Measurements from ENCODE around the gene OR52D1.

OR52D1 gene

DNA sequence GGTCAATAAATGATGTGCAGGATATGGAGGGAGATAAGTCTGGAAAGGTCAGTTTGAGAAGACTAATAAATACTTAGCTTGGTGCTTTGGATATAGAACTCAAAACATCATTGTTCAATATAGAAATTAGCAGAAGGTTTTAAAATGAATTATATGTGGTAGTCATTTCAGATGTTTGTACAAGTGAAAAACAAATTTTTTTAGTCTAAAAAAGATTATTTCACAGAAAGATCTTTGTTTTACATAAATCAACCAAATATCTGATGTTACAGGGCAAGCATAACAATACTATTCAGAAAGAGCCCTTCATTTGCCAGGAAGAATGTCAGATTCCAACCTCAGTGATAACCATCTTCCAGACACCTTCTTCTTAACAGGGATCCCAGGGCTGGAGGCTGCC lies at the start of gene OR52D1:
Gene OR52D1 (plus strand): TSS at position 301 of the 400 bp plus-strand sequence. CDS start 22 bp downstream, at position 323.
- DNase-seq: no peak

DNA sequence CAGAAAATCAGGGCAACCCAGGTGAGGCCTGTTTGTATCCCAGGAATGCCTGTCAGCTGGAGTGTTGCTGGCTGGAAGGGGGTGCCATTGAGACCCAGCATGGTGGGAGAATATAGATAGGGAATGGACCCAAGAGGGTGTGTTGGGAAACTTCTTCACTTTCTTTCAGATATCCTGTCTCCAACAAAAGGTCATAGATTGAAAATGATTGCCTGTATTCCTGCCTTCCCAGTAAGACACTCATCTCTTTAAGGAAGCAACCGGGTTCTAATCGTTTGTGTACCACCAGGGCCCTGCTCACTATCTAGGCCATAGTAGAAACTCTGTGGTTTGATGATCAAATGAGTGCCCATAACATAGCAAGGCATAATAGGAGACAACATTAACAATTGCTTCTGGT lies 47.1 kb upstream of the OR52D1 start, which contains the start of gene OR51I1:
Gene OR51I1 (minus strand): TSS at position 101 of the 400 bp plus-strand sequence. CDS start 0 bp downstream, at position 101.
- DNase-seq: no peak

DNA sequence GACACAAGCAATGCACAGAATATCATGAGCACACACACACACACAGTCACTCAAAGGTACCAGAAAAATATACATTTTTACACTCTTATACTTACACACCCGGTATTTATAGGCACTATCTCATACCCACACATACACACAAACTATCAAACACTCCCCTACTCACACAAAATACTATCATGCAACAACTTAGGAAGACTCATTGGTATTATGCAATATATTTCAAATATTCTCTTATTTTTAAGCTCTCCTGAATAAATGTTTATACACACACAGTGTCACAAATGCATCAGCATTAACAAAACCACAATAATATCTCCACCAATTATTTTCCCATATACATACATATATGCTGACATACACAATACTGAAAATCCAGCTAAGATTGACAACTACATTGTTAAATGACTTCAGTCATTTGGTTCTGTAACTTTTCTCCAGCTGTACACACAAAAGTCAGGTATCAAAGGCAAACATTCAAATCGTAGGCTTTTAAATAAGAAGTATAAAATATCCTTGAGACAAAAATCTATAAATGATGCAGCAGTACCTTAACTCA lies 44.6 kb upstream of the OR52D1 start:
- no peak for DNase-seq

DNA sequence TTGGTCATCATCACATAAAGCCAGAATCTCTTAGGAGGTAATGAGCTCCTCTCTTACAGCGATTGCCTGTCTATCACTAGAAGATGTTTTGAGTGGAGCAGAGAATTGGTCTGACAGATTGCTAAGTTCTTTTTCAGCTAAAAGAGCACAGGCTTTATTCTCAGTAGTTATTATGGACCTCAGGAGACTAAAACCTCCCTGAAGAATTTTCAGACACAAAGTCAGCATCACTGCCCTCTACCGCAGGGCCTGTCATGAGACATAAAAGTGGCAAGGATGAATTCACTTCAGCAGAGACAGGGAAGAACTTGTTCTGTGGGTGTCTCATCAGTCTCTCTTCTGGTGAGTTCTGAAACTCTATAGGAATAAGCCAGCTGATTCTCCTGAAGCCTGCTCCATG lies 39.5 kb upstream of the OR52D1 start, which contains the start of gene OR51I2:
Gene OR51I2 (plus strand): TSS at position 301 of the 400 bp plus-strand sequence. CDS start 4,166 bp downstream, outside the sequence.
- no peak for DNase-seq

DNA sequence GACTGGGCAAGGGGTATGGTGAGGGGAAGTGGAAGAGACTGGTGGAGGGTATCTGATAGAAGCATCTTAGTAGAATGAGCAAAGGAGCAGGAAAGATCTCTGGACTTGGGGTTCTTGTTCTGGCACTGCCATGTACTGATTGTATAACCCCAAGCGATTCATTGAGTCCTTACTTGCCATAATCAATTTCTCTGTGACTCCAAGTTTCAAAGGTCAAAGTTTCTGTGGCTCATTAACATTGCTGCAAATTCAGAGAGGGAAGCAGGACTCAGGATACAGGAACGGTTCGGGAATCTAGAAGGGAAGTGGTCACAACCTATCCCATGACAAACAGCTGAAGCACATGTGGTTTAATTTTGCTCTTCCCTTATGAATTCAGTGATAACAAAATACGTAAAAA lies 39.1 kb upstream of the OR52D1 start:
- no peak for DNase-seq

DNA sequence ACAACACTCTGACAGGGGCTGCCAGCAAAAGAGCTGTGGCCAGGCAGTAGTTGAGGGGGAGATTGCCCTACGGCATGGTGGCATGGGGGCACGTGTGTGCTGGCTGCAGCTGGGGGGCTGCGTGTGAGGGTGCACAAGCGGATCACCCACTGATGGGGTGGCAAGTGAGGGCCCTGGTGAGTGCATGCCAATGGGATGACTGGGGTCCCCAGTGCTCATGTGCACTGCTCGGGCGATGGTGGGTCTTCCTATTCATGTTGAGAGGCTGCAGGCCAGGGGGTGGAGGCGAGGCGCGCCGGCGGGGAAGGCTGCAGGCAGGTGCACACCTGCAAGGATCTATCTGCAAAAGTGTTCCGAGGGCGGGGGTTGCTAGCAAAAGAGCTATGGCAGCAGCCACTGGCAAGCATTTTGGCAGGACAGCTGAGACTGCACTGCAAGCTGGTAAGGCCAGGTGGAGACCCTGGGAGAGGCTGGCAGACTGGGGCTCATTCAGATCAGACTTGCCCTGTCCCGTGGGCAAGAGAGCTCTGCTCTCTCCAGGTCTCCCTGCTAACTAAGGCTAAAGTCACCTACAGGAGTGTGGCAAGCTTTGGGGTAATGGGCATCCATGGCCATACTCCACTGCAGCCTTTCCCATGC lies 27.4 kb upstream of the OR52D1 start:
- no peak for DNase-seq

DNA sequence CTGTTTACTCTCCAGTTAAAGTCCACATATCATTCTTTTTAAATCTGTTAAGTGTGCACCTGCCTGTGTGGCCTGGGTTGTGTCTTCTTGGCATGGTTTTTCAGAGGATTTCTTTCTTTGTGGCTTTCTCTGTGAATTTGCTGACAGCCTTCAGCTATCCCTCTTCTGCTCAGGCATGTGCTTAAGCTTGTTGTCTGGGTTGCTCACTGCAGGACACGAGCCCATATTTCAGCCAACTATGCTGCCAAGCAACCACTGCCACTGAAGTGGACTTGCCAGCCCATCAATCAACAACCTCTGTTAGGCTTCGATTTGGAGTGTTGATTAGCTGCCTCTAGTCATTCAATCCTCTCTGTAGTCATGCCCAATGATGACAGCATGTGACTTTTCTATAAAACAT lies 21.0 kb upstream of the OR52D1 start:
- no peak for DNase-seq

DNA sequence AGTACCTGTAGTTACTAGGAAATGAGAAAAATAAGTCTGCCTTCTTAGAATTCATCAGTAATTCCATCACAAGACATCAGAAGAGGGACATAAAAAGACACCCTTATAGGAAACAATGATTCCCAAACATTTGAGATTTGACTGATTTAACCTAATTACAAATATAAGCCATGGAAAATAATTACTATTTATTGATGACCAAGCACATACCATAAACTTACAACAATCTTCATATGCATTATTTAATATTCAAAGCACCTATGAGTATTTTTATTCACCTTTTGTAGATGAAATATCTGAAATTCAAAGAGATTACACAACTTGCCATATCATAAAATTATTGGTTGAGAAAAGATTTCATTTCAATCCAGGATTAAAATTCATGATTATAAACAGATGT lies 14.6 kb upstream of the OR52D1 start:
- DNase-seq: no peak

DNA sequence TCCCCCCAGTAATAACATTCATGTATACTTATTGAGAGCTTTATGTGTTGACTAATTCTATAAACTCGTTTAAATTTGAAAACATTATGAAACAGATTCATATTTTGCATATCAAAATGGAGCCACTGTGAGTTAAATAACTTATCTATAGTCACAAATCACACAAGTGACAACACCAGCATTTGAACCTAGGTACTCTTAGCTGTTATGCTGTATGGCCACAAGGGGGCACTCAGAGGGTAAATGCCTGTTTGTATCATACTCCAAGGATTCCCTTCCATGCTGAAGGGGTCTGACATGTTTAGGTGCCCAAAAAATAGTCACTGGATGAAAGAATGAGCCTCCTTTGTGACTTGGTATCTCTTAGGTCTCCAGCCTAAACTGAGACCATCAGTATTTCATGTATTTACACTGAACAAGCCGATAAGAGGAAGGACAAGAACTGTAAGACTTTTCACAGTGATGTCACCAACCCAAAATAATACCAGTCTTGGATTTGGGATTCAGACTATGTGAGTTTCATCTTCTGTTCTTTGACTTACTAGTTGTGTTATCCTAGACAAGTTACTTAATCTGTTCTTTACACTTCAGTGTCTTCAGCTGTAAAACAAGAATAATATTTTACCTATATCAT lies 12.2 kb upstream of the OR52D1 start:
- no peak for DNase-seq

DNA sequence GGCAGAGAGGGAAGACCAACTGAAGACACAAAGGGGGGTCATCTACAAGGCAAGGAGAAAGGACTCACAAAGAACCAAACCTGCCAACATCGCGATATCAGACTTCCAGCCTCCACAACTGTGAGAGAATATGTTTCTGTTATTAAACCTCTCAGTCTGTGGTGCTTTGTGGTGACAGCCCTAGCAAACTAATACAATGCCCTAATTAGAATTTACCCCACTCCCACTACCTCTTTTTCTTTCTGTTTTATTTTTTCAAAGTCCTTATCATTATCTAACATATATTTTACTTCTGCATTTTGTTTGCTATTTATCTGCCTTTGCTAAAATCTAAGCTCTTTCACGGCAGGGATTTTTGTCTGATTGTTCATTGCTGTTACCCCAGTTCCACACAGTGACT lies 2.5 kb upstream of the OR52D1 start:
- no peak for DNase-seq

DNA sequence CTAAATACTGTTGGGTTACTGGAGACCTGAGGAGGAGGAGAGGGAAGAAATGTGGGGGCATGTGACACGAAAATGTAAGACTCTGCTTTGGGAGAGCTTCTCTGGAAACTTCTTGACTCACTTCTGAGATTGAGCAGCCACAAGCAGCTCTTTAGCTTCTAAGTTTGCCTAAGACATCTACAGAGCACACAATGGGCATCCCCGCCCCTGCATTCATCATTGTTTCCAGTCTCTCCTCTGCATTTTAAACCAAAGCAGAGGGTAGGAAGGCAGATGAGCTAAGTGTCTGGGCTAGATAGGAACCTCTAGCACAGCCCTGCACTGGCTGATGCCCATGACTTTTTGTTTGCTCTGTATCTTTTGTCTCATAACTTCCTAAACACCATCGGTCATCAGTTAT lies 2.1 kb upstream of the OR52D1 start:
- no peak for DNase-seq

DNA sequence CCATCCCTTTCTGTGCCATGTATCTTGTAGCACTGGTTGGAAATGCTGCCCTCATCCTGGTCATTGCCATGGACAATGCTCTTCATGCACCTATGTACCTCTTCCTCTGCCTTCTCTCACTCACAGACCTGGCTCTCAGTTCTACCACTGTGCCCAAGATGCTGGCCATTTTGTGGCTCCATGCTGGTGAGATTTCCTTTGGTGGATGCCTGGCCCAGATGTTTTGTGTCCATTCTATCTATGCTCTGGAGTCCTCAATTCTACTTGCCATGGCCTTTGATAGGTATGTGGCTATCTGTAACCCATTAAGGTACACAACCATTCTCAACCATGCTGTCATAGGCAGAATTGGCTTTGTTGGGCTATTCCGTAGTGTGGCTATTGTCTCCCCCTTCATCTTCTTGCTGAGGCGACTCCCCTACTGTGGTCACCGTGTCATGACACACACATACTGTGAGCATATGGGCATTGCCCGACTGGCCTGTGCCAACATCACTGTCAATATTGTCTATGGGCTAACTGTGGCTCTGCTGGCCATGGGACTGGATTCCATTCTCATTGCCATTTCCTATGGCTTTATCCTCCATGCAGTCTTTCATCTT lies 414 bp downstream of the OR52D1 start:
- DNase-seq: no peak

DNA sequence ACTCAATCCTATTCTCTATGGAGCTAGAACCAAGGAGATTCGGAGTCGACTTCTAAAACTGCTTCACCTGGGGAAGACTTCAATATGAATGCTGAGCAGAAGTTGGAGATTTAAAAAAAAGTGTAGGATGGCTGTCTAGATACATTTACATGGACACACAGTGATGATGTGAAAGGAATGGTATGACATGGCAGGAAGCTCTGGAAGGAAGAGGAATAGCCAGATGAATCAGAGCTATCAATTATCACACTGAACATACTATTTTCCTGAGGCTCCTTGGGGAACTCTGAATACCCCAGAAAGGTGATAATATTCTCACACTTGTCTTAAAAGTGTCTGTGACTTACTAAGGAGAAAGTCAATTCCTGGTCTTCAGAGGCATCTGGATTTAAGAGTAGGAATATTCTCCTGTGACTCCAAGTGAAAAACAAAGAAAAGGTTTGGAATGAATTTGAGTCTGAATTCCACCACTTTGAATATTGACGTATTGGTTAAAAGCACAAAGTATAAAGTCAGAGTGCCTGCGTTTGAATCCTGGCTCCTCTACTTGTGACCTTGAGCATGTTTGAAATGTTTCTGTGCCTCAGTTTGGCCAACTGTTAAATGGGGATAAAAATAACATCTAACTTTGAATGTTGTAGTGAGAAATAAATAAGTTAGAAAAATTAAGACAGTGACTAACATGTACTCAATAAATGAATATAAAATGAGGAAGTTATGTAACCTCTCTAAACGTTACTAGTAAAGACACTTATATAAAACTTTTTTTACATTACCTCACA lies 1.3 kb downstream of the OR52D1 start:
- no peak for DNase-seq

DNA sequence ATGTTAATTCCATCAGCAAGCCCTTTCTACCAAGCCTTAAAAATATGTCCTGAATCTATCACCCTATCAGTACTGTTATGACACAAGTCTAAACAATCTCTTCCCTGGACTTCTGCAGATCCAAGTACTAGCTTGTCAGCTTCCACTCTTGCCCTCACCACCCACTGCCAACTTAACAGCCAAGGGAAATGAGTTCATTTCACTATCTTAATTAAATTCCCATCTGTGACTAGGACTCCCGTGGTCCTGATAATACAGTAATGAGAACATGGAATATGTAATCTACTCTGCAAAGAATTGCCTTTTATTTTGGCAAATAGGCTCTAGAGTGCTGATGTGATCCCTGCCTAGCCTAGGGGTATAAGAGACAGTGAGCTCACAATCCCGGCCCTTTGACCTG lies 11.2 kb downstream of the OR52D1 start:
- DNase-seq: no peak

DNA sequence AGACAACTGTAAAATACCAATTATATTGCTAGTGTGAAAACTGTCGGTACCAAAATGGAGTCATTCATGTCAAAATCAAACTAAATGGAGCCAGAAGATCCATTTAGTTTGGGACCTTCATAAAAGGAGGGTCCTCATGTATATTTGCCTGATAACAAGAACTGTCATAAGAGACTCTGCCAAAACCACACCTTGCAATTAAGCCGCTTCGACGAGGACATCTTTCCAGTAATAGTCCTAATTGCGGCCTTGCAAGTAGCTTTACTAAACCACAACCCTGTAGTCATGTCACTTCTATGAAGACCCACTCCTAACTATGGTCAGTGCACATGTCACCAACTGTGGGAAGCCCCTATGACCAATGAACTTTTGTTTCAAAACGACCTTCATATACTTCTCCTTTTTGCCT lies 11.9 kb downstream of the OR52D1 start:
- no peak for DNase-seq

DNA sequence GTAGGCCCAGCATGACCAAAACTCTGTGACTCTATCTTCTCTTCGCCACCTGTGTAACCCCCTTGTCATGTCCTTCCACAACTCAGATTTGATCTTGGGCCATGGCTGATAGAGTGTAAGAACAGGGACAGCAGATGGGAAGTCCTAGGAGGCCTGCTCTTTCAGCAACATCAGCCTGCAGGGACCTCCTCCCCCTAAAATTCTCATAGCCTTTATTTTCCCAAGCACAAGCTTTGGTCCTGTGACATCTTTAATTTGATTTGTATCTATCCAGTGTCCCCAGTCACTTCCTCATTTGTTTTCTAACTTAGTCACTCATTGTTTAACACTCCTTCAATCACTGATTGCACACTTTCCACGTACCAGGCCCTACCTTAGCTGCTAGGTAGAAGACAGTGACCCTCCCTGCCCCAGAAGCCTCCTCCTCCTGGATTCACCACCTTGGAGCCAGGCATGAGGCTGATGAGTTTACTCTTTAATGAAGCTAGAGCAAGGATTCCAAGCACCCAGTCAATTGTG lies 16.0 kb downstream of the OR52D1 start:
- no peak for DNase-seq

DNA sequence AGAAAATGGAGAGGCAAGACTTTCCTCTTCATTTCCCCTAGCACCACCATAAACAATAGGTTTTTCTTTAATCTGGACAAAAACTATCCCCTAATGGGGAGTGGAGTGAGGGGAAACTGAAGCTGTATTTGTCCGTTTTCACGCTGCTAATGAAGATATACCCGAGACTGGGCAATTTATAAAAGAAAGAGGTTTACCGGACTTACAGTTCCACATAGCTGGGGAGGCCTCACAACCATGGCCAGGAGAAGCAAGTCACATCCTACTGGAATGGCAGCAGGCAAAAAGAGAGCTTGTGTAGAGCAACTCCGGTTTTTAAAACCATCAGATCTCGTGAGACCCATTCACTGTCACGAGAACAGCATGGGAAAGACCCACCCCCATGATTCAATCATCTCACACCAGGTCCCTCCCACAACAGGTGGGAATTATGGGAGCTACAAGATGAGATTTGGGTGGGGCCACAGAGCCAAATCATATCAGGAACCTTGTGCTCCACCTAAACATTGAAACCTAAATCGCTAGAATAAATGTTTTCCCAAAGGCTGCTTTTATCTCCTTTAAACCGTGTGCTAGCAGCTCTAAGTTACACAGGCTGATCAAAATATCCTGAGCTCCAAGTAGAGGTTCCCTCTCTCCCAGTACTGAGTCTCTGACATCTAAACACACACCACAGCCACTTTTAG lies 17.0 kb downstream of the OR52D1 start:
- no peak for DNase-seq

DNA sequence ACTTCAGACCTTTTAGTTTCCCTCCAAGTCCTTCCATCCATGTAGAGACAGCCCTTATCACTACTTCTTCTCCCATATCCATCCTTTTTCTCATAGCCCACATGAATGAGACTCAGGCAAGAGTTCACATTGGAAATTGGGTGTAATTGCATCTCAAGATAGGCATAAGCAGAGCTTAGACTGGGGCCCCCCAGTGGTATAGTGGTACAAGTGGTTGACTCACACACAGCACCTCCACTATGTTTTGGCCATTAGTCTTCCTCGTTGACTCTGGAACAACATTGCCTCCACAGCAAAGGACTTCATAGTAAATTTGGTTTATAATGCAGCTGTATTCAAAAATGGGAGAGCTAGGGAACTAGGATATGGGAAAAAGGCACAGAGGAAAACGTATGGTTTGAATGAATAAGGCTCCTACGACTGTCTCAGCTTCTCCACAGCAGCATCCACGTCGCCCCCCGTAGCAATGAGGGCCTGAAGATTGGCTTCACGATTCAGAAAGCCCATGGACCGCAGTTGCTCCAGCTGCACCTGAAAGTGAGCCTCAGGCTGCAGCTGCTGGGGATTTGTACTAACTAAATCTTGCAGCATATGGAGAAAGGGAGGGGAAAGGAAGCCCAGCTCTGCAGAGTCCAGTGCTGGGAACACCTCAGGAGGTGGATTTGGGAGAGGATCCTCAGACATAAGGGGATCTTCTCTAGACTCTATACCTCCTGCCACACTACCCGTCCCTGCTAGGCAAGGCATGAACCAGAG lies 18.9 kb downstream of the OR52D1 start:
- DNase-seq: no peak

DNA sequence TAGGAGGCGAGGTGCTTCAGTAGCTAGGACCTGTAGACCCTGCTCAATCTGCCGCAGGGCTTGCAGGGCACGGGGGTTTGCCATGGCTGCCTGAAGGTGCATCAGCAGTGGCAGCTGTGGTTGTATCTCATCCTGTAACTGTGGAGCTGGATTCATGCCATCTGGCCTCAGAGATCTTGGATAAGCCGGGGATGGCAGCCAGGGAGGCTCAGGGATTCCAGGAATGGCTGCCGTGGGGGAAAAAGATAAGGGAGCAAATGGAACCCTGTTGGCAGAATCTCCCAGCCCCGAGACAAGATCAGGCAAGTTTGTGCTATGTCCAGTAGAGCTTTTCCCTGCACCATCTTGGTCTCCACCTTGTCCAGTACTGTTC lies 19.4 kb downstream of the OR52D1 start:
- DNase-seq: no peak

DNA sequence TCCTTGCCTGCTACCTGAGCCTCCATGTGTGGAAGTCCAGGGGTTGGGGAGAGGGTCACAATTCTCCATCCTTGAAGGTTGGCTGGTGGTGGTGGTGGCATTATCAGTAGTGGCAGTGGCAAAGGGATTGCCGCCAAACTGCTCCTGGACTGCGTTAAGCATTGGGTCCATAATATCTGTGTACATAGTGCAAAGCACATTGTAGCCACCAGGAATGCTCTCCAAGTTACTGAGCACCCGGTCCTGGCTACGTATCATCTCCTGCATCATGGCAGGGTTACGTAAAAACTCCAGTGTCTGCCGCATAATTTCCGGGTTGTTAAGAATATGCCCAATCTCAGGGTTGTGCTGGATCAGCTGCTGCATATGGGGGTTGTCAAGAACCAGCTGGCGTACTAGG lies 20.1 kb downstream of the OR52D1 start:
- DNase-seq: no peak

DNA sequence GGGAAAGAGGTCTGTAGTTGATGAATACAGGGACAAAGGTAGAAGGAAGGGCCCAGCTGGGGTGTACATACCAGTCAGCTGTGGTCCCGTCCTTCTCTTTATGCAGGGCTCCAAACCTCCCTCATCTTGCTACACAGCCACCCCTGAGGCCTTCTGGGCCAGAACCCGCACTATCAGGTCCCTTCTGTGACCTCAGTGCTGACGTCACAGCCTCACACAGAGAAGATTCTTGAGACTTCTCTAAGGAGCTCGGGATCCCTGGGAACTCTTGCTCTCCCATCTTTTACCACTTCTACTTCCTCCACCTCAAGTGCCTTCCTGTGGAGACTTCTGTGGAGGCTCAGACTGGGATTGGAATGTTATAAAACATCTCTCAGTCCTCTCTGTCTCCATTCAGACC lies 21.3 kb downstream of the OR52D1 start, which contains the start of gene UBQLN3:
Gene UBQLN3 (minus strand): TSS at position 155 of the 400 bp plus-strand sequence. CDS start 399 bp downstream, outside the sequence.
- no peak for DNase-seq

Measured in NK-92 treated with Interleukin-12 subunit alpha and Interleukin-12 subunit beta, amount 100 ng/mL, for 24 hours (cell line).